GM21526 (cell line): ENCODE data around the gene CPTP.

Source experiments
- ATAC-seq: cut with Tn5 transposase; IDR thresholded peaks from one replicate; pipeline ENCODE4 v1.9.1; 2021; ENCODE audit warnings: moderate library complexity; ENCODE audit not compliant: unreplicated experiment, low FRiP score

CPTP gene

GRCh38 chr1:1317420-1317819 lies 7.2 kb upstream of the CPTP start:
- no peak for ATAC-seq

GRCh38 chr1:1318131-1318652 lies 6.4 kb upstream of the CPTP start:
- ATAC-seq: no peak

GRCh38 chr1:1318777-1319645 lies 5.6 kb upstream of the CPTP start:
- ATAC-seq: no peak

- ATAC-seq: no peak
Measured at GRCh38 chr1:1319646-1319941, 5.0 kb upstream of the CPTP start.

GRCh38 chr1:1320666-1321448 lies 3.7 kb upstream of the CPTP start:
- ATAC-seq: no peak

- ATAC-seq: no peak
Measured at GRCh38 chr1:1321477-1321876, 3.1 kb upstream of the CPTP start.

GRCh38 chr1:1322418-1322817 lies 2.2 kb upstream of the CPTP start:
- no peak for ATAC-seq

GRCh38 chr1:1322952-1323351 lies 1.6 kb upstream of the CPTP start:
- ATAC-seq: no peak

GRCh38 chr1:1324084-1324523 lies 498 bp upstream of the CPTP start:
- ATAC-seq: no peak

- ATAC-seq: no peak
Measured at GRCh38 chr1:1325288-1326074, 879 bp downstream of the CPTP start.

GRCh38 chr1:1326075-1326605 lies 1.5 kb downstream of the CPTP start:
- no peak for ATAC-seq

GRCh38 chr1:1327291-1327690 lies 2.7 kb downstream of the CPTP start:
- ATAC-seq: no peak

GRCh38 chr1:1328254-1328653 lies 3.7 kb downstream of the CPTP start:
- ATAC-seq: no peak

- no peak for ATAC-seq
Measured at GRCh38 chr1:1329304-1330210, 5.0 kb downstream of the CPTP start.

GRCh38 chr1:1330366-1331067 lies 5.9 kb downstream of the CPTP start:
- no peak for ATAC-seq

- ATAC-seq: no peak
Measured at GRCh38 chr1:1331068-1331965, 6.7 kb downstream of the CPTP start, which contains the start of gene TAS1R3. TSS of gene TAS1R3 (plus strand) at chr1:1331280. CDS start at chr1:1331346, 66 bp downstream.

GRCh38 chr1:1332031-1332755 lies 7.6 kb downstream of the CPTP start:
- ATAC-seq: no peak
